ENCODE data around the gene EEF2K. TPM values are rescaled to one million over a fixed set of nuclear protein-coding genes. Genes with fewer than 3 reads are reported as not detected.

The EEF2K gene
- total and polyA plus RNA-seq, 2 of the 13 experiments (the other 11 are each of a cell fraction or from before 2014, with no cell fraction given): 22.0 to 23.8 TPM

DNA sequence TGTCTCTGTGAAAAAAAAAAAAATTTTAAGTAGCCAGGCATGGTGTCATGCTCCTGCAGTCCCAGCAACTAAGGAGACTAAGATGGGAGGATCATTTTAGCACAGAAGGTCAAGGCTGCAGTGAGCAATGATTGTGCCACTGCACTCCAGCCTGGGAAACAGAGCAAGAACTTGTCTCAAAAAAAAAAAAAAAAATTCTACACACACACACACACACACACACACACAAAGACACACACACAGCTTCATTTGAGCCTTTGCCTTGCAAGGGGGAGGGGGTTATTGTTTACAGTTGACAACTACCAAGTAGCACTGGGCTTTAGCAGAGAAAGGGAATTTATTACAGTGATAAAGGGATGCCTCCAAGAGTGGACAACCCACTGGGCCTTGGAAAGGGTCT lies 86.2 kb downstream of the EEF2K start:
- FAIRE-seq: no peak
- H3K4me3 ChIP-seq (replicated peaks in 1 of 3; ENCODE audit: insufficient read depth in 1 of 3, low read depth in 2 of 3, low read length in 3 of 3): no peak overlapping the region
- peak overlapping the region; percentile 28; the same call in 1 of the 2 replicates for H3K9ac ChIP-seq (ENCODE audit: insufficient read depth, low read depth, low read length)
- H4K20me1 ChIP-seq (ENCODE audit: insufficient read depth, low read length): no peaks in the 10 kb centered on the region
- POLR2A ChIA-PET: no interaction called here
- no peak overlapping the region for H3K27ac ChIP-seq (ENCODE audit: extremely low read length, insufficient read depth, low read length)
- in situ Hi-C loops (cut with HindIII; ENCODE audit: extremely low pct_ligation_motif_present, low pct_unique_long_range_greater_than_20kb): no loop called here
- no TSS peak for BruUV-seq (replicated peaks)
- no peaks in the 10 kb centered on the region for H3K9me3 ChIP-seq (ENCODE audit: low read length)
- H3K36me3 ChIP-seq (replicated peaks in 1 of 2; ENCODE audit: control insufficient read depth in 1 of 2, insufficient read depth in 2 of 2, low read length in 2 of 2): no peaks in the 10 kb centered on the region
- intact Hi-C loops (cut with micrococcal nuclease; ENCODE audit: unreplicated experiment): no loop called here
- H3K27me3 ChIP-seq (ENCODE audit: control insufficient read depth in 1 of 2, insufficient read depth in 2 of 2, low read length in 2 of 2): no peaks in the 10 kb centered on the region; a peak in 1 of 5 replicates
- no peak for DNase-seq (ENCODE audit: low spot score)
- no peak overlapping the region for H2AFZ ChIP-seq (ENCODE audit: low read length)
- H3K79me2 ChIP-seq (ENCODE audit: insufficient read depth, low read length): no peaks in the 10 kb centered on the region
- H3K4me2 ChIP-seq (ENCODE audit: low read depth, low read length): peak overlapping the region; percentile 38
- H3K4me1 ChIP-seq (ENCODE audit: insufficient read depth, low read length): peaks cover 32% of the 10 kb centered on the region
- ATAC-seq: no peak
- CTCF ChIA-PET (ENCODE audit: low intra/inter-chr PET ratio, low total read pairs): no interaction called here
- TF ChIP-seq JUND (CRISPR knock-in tag; IDR thresholded peaks at IDR 0.05): peak; percentile 35; the same call in 1 of the 2 replicates
- no peak for TF ChIP-seq RERE (CRISPR knock-in tag; IDR thresholded peaks at IDR 0.05; ENCODE audit: low read depth)
- TF ChIP-seq ZNF430 (CRISPR knock-in tag; IDR thresholded peaks at IDR 0.05): no peak
- TF ChIP-seq, protein P1, sequence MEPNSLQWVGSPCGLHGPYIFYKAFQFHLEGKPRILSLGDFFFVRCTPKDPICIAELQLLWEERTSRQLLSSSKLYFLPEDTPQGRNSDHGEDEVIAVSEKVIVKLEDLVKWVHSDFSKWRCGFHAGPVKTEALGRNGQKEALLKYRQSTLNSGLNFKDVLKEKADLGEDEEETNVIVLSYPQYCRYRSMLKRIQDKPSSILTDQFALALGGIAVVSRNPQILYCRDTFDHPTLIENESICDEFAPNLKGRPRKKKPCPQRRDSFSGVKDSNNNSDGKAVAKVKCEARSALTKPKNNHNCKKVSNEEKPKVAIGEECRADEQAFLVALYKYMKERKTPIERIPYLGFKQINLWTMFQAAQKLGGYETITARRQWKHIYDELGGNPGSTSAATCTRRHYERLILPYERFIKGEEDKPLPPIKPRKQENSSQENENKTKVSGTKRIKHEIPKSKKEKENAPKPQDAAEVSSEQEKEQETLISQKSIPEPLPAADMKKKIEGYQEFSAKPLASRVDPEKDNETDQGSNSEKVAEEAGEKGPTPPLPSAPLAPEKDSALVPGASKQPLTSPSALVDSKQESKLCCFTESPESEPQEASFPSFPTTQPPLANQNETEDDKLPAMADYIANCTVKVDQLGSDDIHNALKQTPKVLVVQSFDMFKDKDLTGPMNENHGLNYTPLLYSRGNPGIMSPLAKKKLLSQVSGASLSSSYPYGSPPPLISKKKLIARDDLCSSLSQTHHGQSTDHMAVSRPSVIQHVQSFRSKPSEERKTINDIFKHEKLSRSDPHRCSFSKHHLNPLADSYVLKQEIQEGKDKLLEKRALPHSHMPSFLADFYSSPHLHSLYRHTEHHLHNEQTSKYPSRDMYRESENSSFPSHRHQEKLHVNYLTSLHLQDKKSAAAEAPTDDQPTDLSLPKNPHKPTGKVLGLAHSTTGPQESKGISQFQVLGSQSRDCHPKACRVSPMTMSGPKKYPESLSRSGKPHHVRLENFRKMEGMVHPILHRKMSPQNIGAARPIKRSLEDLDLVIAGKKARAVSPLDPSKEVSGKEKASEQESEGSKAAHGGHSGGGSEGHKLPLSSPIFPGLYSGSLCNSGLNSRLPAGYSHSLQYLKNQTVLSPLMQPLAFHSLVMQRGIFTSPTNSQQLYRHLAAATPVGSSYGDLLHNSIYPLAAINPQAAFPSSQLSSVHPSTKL (CRISPR knock-in tag; IDR thresholded peaks at IDR 0.05): peak; percentile 8; the same call in 1 of the 2 replicates
- TF ChIP-seq, protein P2, sequence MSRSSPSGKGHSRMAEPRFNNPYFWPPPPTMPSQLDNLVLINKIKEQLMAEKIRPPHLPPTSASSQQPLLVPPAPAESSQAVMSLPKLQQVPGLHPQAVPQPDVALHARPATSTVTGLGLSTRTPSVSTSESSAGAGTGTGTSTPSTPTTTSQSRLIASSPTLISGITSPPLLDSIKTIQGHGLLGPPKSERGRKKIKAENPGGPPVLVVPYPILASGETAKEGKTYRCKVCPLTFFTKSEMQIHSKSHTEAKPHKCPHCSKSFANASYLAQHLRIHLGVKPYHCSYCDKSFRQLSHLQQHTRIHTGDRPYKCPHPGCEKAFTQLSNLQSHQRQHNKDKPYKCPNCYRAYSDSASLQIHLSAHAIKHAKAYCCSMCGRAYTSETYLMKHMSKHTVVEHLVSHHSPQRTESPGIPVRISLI (CRISPR knock-in tag; IDR thresholded peaks at IDR 0.05; ENCODE audit: borderline replicate concordance): peak; percentile 83
- TF ChIP-seq CHCHD3 (CRISPR knock-in tag; IDR thresholded peaks at IDR 0.05): no peak
- no peak for TF ChIP-seq DZIP1 (CRISPR knock-in tag; IDR thresholded peaks at IDR 0.05)
- no peak for TF ChIP-seq KDM5B (CRISPR knock-in tag; IDR thresholded peaks at IDR 0.05; ENCODE audit: borderline replicate concordance)

All from HepG2 (cell line).